GM23248 (cell line): ENCODE data around the gene BLOC1S1. TPM values are rescaled to one million over a fixed set of nuclear protein-coding genes. Genes with fewer than 3 reads are reported as not detected.
A peak's percentile ranks its signal among the peaks of the same experiment; 100 is the strongest.

ENCODE experiments used
- DNase-seq: peaks from one replicate; pipeline ENCODE4 v3.0.0-alpha.2; 2015
- H2AFZ ChIP-seq: fragments of 200-600 bp; sonication (generic); 2 replicates; pipeline ENCODE4 v1.6.1; 2016; ENCODE audit warnings: antibody characterized with exemption
- H3F3A ChIP-seq: fragments of 200-600 bp; sonication (generic); 2 replicates; pipeline ENCODE4 v1.6.1; 2016; ENCODE audit warnings: mild to moderate bottlenecking, antibody characterized with exemption, mixed run types; ENCODE audit not compliant: insufficient read depth
- H3K27ac ChIP-seq: fragments of 200-600 bp; sonication (generic); 2 replicates; pipeline ENCODE4 v1.5.1; 2016; ENCODE audit warnings: mild to moderate bottlenecking
- H3K27me3 ChIP-seq: fragments of 200-600 bp; sonication (generic); replicated peaks from 2 replicates; pipeline ENCODE4 v1.6.1; 2016; ENCODE audit warnings: mild to moderate bottlenecking; ENCODE audit not compliant: insufficient read depth
- H3K36me3 ChIP-seq: fragments of 200-600 bp; sonication (generic); 2 replicates; pipeline ENCODE4 v1.6.1; 2016; ENCODE audit warnings: low read depth, mild to moderate bottlenecking
- H3K4me1 ChIP-seq: fragments of 200-600 bp; sonication (generic); 2 replicates; pipeline ENCODE4 v1.6.1; 2016; ENCODE audit warnings: mild to moderate bottlenecking; ENCODE audit not compliant: insufficient read depth
- H3K4me2 ChIP-seq: fragments of 200-600 bp; sonication (generic); one replicate; pipeline ENCODE4 v1.6.1; 2016; ENCODE audit warnings: mild to moderate bottlenecking; ENCODE audit not compliant: unreplicated experiment
- H3K4me3 ChIP-seq: fragments of 200-600 bp; sonication (generic); 2 replicates; pipeline ENCODE4 v1.5.1; 2016; ENCODE audit warnings: mild to moderate bottlenecking
- H3K79me2 ChIP-seq: fragments of 200-600 bp; sonication (generic); 2 replicates; pipeline ENCODE4 v1.6.1; 2016; ENCODE audit warnings: mild to moderate bottlenecking; ENCODE audit not compliant: insufficient read depth
- H3K9ac ChIP-seq: fragments of 200-600 bp; sonication (generic); 2 replicates; pipeline ENCODE4 v1.6.1; 2016; ENCODE audit warnings: mild to moderate bottlenecking
- H3K9me2 ChIP-seq: fragments of 200-600 bp; sonication (generic); 2 replicates; pipeline ENCODE4 v1.6.1; 2016; ENCODE audit warnings: mixed run types, mild to moderate bottlenecking, moderate library complexity; ENCODE audit not compliant: insufficient read depth
- H3K9me3 ChIP-seq: fragments of 200-600 bp; sonication (generic); one replicate; pipeline ENCODE4 v1.6.1; 2017; ENCODE audit warnings: low read depth
- H4K20me1 ChIP-seq: fragments of 200-600 bp; sonication (generic); 2 replicates; pipeline ENCODE4 v1.6.0; 2016; ENCODE audit not compliant: insufficient read depth
- EZH2 ChIP-seq: fragments of 200-600 bp; sonication (generic); IDR thresholded peaks from 2 replicates; pipeline ENCODE4 v1.6.1; 2018; ENCODE audit warnings: antibody characterized with exemption, mild to moderate bottlenecking; ENCODE audit not compliant: insufficient read depth, poor library complexity, severe bottlenecking
- EZH2phosphoT487 ChIP-seq: fragments of 200-600 bp; sonication (generic); IDR thresholded peaks from 2 replicates; pipeline ENCODE4 v1.6.1; 2018; ENCODE audit warnings: antibody characterized with exemption, moderate library complexity, mild to moderate bottlenecking, low read depth; ENCODE audit not compliant: insufficient read depth
- WGBS, 2 experiments: methylation state at CpG; one replicate each; pipeline ENCODE4 v1.1.6; 2015 to 2017; ENCODE audit warnings: low lambda C conversion rate in 2 of 2, low coverage in 1 of 2; ENCODE audit errors: missing lambda C conversion rate in 2 of 2; 5-methylcytosine and 5-hydroxymethylcytosine counted together
- in situ Hi-C: fragments of 300-500 bp; cut with MboI; formaldehyde crosslinking; loops from 2 replicates; pipeline ENCODE4 v1.15.0; 2020
- polyA plus RNA-seq: library from polyadenylated mRNA; unstranded; fragments of >200 nt; fragmentation: Nextera tagmentation; extraction: Ambion mirVana; gene quantifications from 2 replicates; pipeline ENCODE4 v1.2.1, GENCODE V29; 2016
- total RNA-seq: library from RNA; depleted of rRNA; stranded (reverse); fragments of >200 nt; shearing (Covaris generic); gene quantifications from 2 replicates; pipeline ENCODE4 v1.2.3, GENCODE V29; 2014

Gene BLOC1S1
- total and polyA plus RNA-seq, 2 experiments from 2014 or later: 110 to 193 TPM

DNA sequence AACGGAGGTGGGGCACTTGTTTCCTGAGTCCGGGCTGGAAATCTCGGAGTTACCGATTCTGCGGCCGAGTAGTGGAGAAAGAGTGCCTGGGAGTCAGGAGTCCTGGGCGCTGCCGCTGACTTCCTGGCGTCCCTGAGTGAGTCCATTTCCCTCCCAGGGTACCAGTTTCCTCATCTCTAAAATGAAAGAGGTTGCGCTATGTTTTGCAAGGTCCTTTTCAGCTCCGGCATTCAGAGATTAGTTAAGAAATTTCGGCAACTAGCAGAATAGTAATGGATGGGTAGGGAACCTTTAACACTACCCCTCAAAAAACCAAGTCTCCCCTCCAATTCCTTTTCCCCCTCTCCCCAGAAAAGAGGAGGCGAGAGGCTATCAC is 724 bp downstream of the BLOC1S1 start:
- H3K4me1 ChIP-seq: peaks cover 73% of the 10 kb centered on the region
- in situ Hi-C loops: no loop called here

DNA sequence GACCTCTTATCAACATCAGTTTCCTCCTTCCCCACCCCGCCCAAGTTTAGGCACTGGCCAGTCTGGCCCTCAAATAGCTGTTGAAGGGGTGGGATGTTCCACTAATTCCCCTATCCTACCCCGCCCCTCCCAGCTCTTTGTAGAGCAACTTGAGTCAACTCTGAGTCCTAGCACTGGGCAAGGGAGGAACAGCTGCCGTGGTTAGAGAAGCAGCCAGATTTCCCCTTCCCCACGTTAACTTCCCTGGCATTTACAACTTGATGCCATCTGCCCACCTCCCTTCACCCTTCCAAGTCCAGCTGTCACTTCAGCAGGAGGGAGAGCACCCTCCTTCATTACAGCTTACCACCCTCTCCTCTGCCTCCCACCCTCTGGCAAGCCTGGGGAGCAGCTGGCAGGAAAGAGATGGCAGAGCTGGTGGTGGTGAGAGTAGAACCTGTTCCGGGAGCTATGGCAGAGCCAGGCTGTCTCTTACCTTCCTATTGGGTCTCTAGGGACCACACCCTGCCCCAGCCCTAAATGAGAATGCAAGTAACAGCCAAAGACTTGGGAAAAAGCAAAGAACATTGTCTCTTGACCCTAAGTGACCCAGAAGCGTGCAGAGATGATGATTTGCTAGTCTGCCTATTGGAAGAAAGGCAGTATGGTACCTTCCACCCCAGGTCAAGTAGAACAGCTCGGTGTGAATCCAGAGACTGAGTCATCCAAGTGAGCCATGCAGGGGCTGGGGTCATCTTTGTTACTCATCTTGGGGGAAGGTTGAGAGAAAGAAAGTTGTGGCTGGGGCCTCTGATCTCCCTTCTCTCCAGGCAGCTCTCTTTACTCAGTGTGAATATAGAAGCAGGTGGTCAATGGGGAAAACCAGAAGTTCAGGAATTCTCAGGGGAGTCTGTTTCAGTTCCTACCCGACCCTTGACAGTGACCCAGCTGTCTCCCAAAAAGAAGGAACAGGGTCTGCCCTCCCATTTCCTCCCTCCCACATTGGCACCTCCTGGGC is 1.5 kb downstream of the BLOC1S1 start:
- peak overlapping the region; percentile 78 for H3K4me2 ChIP-seq
- H3K79me2 ChIP-seq: 0 out of 2 replicates have a peak, but pooled peaks cover 4% of the 10 kb centered on the region
- peak; percentile 74 for DNase-seq
- peak overlapping the region; percentile 89 for H3K9ac ChIP-seq
- peak overlapping the region; percentile 85 for H3K4me3 ChIP-seq
- in situ Hi-C loops: no loop called here
- peak overlapping the region; percentile 90 for H3K27ac ChIP-seq
- peaks cover 77% of the 10 kb centered on the region for H3F3A ChIP-seq
- no peaks in the 10 kb centered on the region for H3K27me3 ChIP-seq
- no peaks in the 10 kb centered on the region for H3K9me2 ChIP-seq
- WGBS, 2 experiments: 26 to 33% methylated on average over 7 to 8 of the region's 8 CpGs
- H3K36me3 ChIP-seq: no peaks in the 10 kb centered on the region
- peaks cover 68% of the 10 kb centered on the region for H3K4me1 ChIP-seq
- peak overlapping the region; percentile 89; the same call in 1 of the 2 replicates for H2AFZ ChIP-seq
- H3K9me3 ChIP-seq: no peaks in the 10 kb centered on the region
- no peaks in the 10 kb centered on the region for H4K20me1 ChIP-seq
- TF ChIP-seq EZH2: no peak
- no peak for TF ChIP-seq EZH2phosphoT487

More for the DNA sequence above, 724 bp downstream of the BLOC1S1 start:
- peaks cover 76% of the 10 kb centered on the region for H3F3A ChIP-seq
- H3K79me2 ChIP-seq: 0 out of 2 replicates have a peak, but pooled peaks cover 4% of the 10 kb centered on the region
- H3K9ac ChIP-seq: peak overlapping the region; percentile 89
- peak overlapping the region; percentile 85 for H3K4me3 ChIP-seq
- no peaks in the 10 kb centered on the region for H3K36me3 ChIP-seq
- no peak for DNase-seq
- peak overlapping the region; percentile 78 for H3K4me2 ChIP-seq
- H2AFZ ChIP-seq: peak overlapping the region; percentile 89
- no peaks in the 10 kb centered on the region for H3K9me2 ChIP-seq
- WGBS, 2 experiments: 0 to 2% methylated on average over 13 of the region's 13 CpGs
- TF ChIP-seq EZH2phosphoT487 (no peak), EZH2 (no peak)
- H3K9me3 ChIP-seq: no peaks in the 10 kb centered on the region
- H4K20me1 ChIP-seq: no peaks in the 10 kb centered on the region
- no peaks in the 10 kb centered on the region for H3K27me3 ChIP-seq
- H3K27ac ChIP-seq: peak overlapping the region; percentile 90

DNA sequence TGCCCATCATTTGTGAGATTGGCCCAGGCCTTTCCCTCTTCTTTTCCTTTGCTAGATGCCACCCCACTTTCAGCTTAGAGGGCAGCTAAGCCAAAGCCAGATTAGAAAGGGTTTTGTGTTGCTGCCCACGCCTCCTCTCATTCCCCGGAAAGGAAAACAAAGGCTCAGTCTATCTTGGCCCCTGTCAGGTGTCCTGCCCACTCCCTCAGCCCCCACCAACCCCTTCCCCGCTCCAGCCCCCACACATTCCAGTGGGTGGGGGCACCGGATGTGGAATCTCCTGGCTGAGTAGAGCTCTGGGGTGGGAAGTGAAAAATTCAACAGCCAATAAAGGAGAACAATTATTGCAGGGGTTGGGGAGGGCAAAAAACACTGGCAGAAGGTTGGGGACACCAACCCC is 2.2 kb downstream of the BLOC1S1 start:
- peak overlapping the region; percentile 78 for H3K4me2 ChIP-seq
- H3K36me3 ChIP-seq: no peaks in the 10 kb centered on the region; the same call in 1 of the 2 replicates
- peak overlapping the region; percentile 15; the same call in 1 of the 2 replicates for H3K9ac ChIP-seq
- no peaks in the 10 kb centered on the region for H4K20me1 ChIP-seq
- H3K4me1 ChIP-seq: peaks cover 61% of the 10 kb centered on the region
- 25% methylated on average over 4 of the region's 4 CpGs for WGBS, 2 experiments
- H3K9me2 ChIP-seq: no peaks in the 10 kb centered on the region
- no peak for DNase-seq
- in situ Hi-C loops: no loop called here
- TF ChIP-seq EZH2 (no peak), EZH2phosphoT487 (no peak)
- no peaks in the 10 kb centered on the region for H3K9me3 ChIP-seq
- H3K79me2 ChIP-seq: 0 out of 2 replicates have a peak, but pooled peaks cover 4% of the 10 kb centered on the region
- H3K27me3 ChIP-seq: no peaks in the 10 kb centered on the region
- no peak overlapping the region for H2AFZ ChIP-seq
- peak overlapping the region; percentile 90 for H3K27ac ChIP-seq
- peaks cover 77% of the 10 kb centered on the region for H3F3A ChIP-seq
- H3K4me3 ChIP-seq: peak overlapping the region; percentile 85

DNA sequence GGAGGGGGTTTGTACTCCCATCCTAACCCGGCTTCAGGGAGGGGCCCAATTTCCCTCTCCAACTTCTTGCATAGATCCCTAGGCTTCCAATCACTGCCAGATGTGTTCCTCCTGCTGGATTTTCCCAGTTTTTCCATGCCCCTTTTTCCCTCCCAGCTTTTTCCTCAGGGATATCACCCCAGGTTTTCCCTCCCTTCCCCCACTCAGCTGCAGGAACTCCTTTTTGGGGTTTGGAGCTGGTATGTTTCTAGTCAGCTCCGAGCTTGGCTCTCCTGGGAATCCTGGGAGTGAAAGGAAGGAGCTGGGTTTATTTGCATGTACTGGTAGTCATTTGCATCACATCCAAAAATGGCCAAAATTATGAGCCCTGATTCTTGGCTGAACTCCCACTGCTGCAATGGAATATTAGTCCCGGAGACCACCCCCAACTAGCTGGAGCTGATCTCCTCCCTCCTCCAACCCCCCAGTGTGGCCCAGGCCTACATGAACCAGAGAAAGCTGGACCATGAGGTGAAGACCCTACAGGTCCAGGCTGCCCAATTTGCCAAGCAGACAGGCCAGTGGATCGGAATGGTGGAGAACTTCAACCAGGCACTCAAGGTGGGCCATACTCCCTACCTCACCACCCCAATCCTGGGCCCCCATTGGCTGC is 2.9 kb downstream of the BLOC1S1 start:
- H2AFZ ChIP-seq: no peak overlapping the region
- H3K9me3 ChIP-seq: no peaks in the 10 kb centered on the region
- 41% methylated on average over 4 of the region's 4 CpGs for WGBS, 2 experiments
- H3K27ac ChIP-seq: peak overlapping the region; percentile 90; the same call in 1 of the 2 replicates
- peaks cover 6% of the 10 kb centered on the region; the same call in 1 of the 2 replicates for H3K36me3 ChIP-seq
- peaks cover 55% of the 10 kb centered on the region for H3K4me1 ChIP-seq
- in situ Hi-C loops: no loop called here
- peak overlapping the region; percentile 85; the same call in 1 of the 2 replicates for H3K4me3 ChIP-seq
- H4K20me1 ChIP-seq: no peaks in the 10 kb centered on the region
- no peaks in the 10 kb centered on the region for H3K9me2 ChIP-seq
- TF ChIP-seq EZH2: no peak
- TF ChIP-seq EZH2phosphoT487: no peak
- 0 out of 2 replicates have a peak, but pooled peaks cover 4% of the 10 kb centered on the region for H3K79me2 ChIP-seq
- no peak overlapping the region for H3K9ac ChIP-seq
- peaks cover 77% of the 10 kb centered on the region for H3F3A ChIP-seq
- H3K4me2 ChIP-seq: no peak overlapping the region
- no peak for DNase-seq
- H3K27me3 ChIP-seq: no peaks in the 10 kb centered on the region
